NCI-H2081 treated with DMSO at 0.1 percent for 48 hours (cell line): ENCODE measurements around the gene SLC22A4.

ENCODE experiments used
- DNase-seq: peaks from one replicate; lab custom pipeline; 2025; lab: John Stamatoyannopoulos, UW

The SLC22A4 gene

DNA sequence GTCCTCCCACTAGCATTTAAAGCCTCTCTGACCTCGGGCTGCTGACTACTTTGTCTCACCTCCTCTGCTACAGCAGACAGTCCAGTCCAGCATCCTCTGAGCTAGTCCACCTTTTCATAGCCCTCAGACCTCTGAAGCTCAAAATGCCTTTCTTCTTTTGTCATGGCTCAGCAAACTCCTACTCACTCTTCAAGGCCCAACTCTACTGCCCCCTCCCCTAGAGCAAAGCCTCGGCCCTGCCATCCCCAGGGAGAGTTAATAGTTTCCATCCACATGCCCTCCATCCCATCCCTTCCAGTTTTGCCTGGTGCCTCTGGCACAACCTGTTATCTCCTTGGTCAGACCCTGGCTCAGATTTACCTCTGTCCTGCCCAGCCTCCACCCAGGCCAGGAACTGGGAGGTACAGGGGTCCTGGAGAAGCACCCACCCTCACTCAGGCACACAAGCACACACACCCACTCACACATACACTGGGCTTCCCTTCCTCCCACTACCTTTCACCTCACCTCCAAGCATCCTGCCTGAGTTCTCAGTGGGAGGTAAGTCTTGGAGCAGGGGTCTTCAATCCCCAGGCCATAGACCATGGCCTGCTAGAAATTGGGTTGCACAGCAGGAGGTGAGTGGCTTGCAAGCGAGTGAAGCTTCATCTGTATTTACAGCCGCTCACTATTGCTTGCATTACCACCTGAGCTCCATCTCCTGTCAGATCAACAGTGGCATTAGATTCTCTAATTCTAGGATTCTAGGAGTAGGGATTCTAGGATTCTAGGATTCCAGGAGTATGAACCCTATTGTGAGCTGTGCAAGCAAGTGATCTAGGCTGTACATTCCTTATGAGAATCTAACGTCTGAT, 18.6 kb upstream of the SLC22A4 start:
- DNase-seq, result no peak

DNA sequence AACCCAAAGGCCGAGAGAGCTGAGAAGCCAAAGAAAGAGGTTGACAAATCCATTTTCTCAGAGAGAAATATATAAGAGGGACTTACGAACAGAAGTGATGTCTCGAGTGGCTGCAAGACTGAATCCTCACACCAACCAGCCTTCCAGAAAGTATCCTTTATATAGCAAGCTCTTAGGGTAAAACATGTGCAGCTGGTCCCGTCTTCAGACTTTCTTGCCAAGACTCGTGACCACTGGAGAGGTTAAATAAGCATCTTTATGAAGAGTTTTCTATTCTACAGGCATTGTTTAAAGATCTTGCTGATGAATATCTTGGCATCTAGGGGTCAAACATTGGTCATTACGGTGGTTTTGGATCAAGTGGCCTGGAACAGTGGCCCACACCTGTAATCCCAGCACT, 16.9 kb upstream of the SLC22A4 start:
- no peak for DNase-seq

DNA sequence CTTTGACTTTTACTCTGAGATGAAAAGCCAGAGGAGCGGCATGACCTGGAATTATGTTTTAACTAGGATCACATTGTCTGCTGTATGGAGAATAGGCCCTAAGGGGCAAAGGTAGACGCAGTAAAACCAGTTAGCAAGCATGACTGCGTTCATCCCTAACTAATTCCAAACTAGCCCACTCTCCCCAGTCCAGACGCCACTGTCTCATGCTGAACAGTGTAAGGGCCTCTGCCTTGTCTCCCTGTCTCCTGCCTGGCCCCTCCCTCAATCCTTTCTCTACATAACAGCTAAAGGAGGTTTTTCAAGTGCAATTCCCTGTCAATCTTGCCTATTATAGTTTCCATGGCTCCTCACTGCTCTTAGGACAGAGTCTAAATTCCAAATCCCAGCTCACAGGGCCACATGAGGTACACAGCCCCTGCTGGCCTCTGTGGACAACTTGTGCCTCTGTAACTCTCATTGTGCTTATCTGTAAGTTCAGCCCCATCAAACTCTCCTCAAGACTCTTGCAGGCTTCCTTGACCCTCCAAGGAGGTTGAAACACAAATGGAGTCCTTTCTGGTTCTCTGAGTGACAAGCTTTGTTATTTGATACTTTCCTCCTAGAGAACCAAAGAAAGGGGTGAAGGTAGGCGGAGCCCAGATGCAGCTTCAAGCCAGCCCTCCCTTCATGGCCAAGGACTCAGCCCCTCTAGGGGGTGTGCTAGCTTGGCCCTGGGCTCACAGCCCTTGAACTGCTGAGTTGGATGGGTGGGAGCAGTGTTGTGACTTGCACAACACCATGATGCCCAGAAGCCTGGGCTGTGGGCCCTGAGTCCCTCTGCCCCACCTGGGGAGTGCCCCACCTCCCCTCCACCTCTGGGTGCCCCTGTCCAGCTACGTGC, 16.0 kb upstream of the SLC22A4 start:
- DNase-seq, result no peak

DNA sequence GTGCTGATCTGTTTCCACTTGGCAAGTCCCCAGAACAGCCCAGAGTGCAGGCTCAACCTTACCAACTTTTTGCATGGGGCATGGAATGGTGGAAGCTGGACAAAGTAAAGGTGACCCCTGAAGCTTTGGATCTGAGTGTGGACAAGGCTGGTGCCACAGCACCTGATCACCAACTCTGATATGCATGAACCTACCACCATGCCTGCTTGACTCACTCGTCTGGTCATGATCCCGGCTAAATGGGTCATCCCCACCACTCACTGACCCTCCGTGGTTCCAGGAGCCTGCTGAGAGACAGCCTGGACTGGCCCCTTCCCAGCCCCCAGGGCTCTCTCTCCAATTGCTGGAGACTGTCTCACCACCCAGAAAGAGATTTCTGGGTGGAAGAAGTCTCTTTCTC, 14.4 kb upstream of the SLC22A4 start:
- no peak for DNase-seq

DNA sequence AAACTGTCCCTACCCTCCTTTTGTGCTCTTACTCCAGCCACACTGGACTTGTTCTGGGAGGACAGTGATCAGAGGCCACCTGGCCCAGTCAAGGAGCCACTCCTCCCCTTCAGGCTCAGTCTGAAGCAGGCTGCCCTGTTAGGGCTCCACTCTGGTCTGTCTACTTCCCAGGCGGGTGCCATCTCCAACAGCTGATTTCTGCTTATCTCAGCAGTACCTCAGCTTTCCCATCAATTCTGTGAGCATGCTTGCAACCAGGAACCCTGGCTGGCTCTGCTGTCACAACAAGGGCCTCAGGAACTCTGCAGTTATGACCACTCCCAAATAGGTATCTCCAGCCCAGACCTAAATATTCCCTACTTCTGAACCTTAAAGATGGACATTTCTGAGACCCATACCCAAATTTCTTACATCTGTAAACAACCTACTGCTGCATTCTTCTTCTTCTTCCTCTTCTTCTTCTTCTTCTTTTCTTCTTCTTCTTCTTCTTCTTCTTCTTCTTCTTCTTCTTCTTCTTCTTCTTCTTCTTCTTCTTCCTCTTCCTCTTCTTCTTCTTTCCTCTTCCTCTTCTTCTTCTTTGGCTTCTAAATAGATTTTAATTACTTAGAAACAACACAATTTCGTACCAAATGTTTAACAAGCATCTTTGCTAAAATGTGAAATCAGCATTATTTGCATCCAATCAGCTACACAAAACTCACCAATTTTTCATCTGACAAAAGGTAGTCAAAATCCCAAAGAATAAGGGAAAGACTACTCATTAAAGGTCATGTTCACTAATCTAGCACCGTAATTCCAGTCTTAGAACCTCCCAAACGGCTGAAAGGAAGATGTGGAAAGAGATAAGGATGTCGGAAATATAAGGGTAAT, 13.6 kb upstream of the SLC22A4 start:
- DNase-seq, result no peak

DNA sequence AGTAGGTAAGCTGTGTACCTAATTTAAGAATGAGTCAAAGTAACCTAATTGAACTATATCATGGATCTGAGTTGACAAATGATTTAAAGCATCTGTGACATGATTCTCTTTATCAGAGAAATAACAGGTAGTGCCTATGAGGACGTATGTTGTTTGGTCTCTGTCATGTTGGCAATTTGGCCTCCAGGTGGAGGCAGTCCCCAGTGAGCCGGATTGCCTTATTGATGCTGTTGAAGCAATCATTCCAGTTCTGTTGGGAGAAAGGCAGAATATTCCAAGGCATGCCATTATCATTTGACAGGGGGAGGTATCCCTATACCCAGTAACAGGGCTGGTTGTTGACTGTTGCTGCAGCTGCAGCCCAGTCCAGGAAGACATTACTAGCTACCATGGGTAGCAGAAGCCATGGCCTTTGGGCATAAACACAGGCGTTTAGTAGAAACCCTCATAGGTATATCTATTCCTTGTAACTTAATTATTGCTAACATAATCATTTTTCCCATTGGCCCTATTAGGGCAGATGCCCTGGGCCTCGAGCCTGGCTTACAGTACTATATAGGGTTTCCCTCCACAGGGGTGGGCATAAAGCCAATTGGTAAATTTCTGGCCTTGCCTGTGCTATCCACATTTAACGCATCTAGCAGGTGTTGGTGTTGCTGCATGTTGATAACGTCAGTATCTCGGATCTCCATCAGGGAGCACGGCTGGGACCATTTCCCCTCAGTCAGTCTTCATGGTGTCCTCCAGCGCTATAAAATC, 12.2 kb upstream of the SLC22A4 start:
- DNase-seq, result no peak

DNA sequence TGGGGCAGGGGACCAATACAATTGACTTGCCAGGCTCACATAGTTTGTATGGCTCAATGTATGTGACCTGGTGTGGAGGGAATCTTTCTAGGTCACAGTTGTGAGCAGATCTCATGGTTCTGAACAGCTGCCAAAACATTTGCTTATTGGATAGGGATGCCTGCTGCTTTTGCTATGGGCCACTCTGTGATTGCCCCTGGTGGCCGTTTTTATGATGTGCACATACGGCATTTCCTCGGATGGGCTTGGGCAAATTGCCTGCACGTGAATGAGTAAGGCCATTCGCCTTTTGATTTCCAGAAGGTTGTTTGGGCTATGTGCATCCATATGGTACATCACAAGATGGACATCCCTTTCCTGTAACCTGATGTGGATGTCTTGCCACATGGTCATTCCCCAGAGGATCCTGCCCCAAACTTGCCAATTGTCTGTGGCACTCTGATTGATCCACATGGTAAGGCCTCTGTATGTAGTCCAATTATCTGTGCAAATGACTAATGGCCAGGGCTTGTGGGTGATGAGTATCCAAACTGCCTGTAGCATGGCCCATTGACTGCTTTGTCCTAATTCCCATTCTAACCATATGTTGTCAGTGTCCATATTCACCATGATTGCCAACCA, 10.7 kb upstream of the SLC22A4 start:
- no peak for DNase-seq

DNA sequence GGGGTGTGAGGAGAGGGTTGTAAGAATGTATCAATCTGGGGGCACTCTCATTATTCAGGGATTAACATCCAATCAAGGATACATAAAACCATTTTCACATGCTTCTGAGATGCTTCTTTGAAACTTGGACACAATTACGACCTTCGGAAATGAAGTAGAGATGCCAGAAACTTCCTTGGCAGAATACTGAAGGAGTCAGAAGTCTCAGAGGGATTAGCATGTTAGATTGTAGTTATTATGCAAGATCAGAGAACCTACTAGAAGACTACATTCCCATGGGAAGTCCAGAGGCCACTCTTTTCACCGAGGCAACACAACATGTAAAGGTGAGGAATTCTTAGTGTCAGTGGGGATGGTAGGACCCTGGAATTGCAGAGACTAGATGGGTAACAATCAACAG, 5.1 kb upstream of the SLC22A4 start:
- DNase-seq, result no peak

DNA sequence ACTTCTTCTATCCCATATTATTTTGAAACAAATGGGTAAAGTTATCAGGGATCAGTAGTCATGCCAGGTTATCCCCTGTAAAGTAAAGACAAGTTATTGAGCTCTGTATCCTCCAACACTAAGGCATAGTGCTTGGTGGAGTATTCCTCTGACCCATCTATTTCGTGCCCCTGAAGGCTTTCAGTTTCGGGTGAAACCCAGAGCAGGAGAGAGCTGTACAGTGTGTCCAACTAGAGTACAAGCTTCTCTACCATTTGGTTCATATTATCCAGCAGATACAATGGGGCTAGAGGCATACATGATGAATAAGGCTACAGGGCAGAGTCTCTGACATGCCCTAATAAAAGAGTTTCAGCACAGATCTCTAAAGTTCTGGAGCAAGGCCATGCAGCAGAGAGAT, 3.2 kb upstream of the SLC22A4 start:
- no peak for DNase-seq

DNA sequence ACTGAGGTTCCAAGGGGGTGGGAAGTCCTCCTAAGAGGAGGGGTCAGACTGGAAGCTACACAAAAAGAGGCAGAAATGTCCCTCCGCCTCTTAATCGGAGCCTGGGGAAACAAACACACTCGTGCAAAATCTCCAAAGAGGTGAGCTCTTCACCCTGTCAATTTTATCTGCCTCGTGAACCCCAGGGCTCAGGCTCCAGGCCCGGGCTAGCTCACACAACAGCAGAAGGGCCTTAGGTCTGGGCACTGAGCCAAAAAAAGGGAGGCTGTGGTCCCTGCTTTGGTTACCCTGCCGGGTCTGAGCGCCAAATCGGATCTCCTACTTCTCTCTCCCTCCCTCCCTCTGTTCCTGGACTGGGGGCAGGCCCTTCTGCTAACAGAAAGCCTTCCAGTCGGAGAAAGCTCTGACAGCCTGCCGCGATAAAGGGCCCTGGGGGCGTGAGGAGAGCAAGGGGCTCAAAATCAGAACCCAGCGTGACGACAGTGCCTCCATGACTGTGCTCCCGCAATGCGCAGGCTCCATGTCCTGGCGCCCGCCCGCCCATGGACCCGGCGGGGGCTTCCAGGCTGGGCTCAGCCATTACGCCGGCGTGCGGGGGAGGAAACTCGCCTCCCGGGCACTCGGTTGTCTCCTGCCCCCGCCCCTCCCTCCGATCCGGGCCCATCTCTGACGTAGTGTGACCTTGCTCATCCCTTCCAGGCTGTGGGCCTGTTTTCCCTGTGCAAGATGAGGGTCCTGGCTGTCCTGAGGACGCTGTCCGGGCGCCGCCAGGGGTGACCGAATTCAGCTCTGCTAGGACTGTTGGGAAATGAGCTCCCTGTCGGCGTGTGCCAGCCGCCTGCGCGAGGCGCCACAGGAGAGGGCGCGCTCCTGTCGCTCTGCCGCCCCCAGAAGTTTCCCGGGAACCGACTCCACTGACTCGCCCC, 865 bp upstream of the SLC22A4 start:
- DNase-seq, result peak; percentile 31

DNA sequence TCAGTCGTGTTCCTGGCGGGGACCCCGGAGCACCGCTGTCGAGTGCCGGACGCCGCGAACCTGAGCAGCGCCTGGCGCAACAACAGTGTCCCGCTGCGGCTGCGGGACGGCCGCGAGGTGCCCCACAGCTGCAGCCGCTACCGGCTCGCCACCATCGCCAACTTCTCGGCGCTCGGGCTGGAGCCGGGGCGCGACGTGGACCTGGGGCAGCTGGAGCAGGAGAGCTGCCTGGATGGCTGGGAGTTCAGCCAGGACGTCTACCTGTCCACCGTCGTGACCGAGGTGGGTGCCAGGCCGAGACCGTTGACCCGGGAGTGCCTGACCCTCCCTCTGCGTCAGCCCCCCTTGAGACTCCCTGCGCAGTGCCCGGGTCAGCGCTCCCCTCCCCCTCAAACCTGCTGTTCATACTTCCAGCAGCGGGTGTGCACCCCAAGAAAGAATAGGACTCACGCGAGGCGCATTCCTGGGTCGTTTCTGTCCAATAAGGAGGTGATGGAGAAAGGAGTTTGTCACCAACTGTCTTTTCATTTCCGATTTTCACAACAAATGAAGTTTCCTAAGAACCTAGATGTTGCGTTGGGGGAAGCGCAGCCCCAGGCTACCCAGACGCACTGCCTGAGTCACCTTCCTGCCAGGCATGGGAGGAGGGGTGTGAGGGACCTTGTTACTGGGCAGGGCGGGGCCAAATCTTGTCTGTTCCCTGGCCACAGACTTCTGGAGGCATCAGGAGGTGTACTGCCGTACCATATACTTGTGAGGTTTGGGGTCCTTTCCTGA, 722 bp downstream of the SLC22A4 start:
- DNase-seq, result no peak

DNA sequence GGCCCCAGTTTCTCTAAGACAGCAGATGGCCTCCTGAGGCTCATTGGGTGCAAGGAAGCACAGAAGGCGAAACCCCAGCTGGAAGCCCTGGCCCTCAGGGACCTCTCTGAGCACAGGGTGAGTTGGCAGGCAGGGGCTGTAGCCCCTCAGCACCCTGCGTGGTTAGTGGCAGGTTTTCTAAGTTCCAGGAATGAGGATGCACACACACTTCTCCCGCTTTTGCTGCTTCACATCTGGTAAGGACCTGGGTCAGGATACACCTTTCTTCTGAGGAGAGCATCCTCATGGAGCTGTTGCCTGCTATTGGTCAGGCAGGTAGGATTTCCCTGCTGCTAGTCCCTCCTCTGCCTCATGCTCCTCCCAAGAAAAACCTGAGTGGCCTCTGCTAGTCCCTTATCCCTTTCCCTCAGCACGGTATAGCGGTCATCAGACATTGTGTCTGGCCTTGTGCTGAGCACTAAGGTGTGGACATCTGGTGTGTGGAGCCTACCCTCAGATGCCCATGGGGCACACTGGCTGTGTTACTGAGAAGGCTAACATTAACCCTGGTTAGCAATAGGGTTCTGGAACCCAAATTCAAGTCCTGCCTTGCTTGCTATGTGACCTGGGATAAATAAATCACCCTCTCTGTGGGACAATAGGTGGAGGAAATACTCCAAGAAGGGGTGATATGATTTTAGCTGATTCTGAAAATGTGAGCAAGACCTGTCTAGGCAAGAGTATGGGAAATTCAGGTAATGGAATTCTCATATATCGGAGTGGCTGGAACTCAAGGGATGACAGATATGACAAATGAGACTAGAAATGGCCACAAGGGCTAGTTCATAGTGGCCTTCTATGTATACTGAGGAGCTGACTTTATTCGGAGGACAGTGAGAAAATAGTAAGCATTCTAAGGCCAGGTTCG, 1.6 kb downstream of the SLC22A4 start:
- no peak for DNase-seq

DNA sequence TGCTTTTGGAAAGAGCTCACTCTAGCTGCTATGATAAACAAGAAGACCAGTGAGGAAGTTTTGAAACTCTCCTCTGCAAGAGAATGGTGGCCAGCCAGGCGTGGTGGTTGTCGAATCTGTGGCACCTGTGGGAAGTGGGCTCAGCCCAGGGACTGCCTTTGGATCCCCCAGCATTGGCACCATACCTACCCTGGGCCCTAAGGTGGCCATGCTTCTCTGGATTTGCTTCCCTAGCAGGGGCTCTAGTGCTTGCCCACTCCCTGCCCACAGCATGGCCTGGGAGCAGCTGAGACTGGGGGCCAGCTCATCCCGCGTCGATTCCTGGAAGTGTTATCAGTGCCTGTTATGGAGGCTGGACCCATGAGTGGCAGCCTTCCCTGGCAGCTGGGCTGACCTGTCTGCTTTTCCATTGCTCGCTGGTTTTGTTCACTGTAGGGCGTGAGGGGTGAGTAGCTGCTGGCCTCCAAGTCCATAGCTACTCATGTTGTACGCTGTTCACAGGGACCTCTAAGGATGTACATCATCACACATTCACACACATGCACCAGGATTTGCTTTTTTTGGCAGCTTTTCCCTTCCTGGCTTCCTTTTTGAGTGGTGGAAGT, 2.3 kb downstream of the SLC22A4 start:
- DNase-seq, result no peak

DNA sequence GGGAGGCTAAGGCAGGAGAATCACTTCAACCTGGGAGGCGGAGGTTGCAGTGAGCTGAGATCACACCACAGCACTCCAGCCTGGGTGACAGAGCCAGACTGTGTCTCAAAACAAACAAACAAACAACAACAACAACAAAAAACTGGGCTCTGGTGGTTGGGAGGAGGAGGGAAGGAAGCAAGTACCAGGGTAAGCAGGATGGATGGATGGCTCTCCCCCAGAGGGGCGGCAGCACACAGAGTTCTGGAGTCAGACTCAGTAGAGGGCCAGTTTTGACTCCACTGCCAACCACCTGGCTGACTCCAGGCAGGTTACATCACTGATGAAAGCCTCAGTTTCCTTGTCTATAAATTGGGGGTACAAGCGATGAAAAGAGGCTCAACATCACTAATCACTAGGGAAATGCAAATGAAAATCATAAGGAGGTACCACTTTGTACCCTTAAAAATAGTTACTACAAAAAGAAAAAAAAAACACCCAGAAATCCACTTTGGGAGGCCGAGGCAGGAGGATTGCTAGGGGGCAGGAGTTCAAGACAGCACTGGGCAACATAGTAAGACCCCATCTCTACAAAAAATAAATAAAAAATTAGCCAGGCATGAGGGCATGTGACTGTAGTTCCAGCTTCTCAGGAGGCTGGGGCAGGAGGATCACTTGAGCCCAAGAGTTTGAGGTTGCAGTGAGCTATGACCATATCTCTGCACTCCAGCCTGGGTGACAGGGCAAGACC, 3.2 kb downstream of the SLC22A4 start:
- no peak for DNase-seq

DNA sequence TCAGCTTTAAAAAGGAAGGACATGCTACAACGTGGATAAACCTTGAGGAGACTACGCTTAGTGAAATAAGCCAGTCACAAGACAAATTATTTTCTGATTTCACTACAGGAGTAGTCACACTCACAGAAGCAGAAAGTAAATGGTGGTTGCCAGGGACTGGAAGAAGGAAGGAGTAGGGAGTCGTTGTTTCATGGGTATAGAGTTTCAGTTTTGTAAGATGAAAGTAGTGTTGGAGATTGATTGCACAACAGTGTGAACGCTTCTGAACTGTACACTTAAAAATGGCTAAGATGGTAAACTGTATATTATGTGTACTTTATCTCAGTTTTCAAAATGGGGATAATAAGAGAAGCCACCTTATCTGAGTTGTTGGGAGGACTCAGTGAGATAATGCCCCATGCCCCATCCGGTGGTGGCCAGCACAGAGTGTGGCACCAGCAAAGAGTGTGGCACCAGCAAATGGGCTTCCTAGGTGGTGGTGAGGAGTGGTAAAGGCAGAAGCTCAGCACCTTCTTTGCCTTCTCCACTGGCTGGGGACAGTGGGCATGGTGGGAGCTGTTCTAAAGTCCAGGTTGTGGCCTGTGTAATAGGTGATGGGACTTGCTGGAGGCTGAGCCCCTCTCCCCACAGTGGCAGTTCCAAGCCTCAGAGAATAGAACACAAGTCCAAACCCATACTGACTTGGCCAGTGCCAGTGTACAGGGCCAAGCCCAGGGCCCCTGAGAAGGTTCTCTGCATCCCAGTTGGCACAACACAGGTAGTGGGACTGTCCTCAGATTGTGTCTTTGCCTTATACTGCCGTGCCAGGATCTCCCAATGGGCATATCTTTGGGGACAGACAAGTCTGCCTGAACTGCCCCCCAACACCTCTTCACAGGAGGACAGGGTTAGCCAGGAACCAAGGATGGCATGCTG, 4.4 kb downstream of the SLC22A4 start:
- DNase-seq, result no peak

DNA sequence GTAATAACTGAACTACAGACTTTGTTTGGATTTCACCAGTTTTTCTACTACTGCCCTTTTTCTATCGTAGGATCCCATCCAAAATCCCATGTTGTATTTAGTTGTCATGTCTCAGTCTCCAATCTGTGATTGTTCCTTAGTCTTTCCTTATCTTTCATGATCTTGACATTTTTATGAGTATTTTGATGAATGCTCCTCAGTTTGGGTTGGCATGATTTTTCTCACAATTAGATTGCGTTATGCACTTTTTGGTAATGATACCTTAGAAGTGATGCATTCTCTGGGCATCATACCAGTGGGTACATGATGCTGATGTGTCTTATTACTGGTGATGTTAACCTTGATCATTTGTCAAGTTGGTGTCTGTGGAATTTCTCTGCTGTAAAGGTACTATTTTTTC, 5.7 kb downstream of the SLC22A4 start:
- no peak for DNase-seq
